SK-N-SH treated with all-trans-retinoic acid at 6 μM for 48 hours (cell line): Measurements from ENCODE around the gene SH3PXD2A.

ENCODE experiments used
- ZC3H10 ChIP-seq: fragments of 250-450 bp; sonication (Bioruptor Pico); IDR thresholded peaks from 2 replicates; pipeline ENCODE4 v1.5.1; 2021; ENCODE audit warnings: mild to moderate bottlenecking, moderate library complexity
- ZFP3 ChIP-seq: fragments of 250-450 bp; sonication (Bioruptor Pico); IDR thresholded peaks from 2 replicates; pipeline ENCODE4 v1.5.0; 2020; ENCODE audit warnings: mild to moderate bottlenecking, moderate library complexity
- ZNF8 ChIP-seq: fragments of 450-650 bp; formaldehyde crosslinking; IDR thresholded peaks from 2 replicates; pipeline ENCODE4 v1.5.0; 2020; ENCODE audit warnings: mild to moderate bottlenecking, moderate library complexity

- TF ChIP-seq ZNF8 (CRISPR knock-in tag) = no peak
- TF ChIP-seq ZC3H10 (CRISPR knock-in tag) = no peak
- no peak for TF ChIP-seq ZFP3 (CRISPR knock-in tag)
Measured at GRCh38 chr10:103853428-103854264, 1.7 kb downstream of the SH3PXD2A start.
